WTC11 (cell line): ENCODE measurements around the gene LEKR1. TPM values are rescaled to one million over a fixed set of nuclear protein-coding genes. Genes with fewer than 3 reads are reported as not detected.

Experiments used
- ATAC-seq: fragments of 200-7000 bp; cut with Tn5 transposase; 2 replicates; pipeline ENCODE4 v1.10.0; 2021; ENCODE audit warnings: mild to moderate bottlenecking, moderate library complexity
- CTCF ChIA-PET: fragments of 300-600 bp; sonication (Branson Sonifier 250); formaldehyde crosslinking; loops from one replicate; lab custom pipeline; 2021; ENCODE audit warnings: antibody characterized with exemption; lab: Charles Lee
- POLR2A ChIA-PET: fragments of 350-600 bp; sonication (Branson Sonifier 250); formaldehyde crosslinking; loops from one replicate; lab custom pipeline; 2021; ENCODE audit warnings: antibody characterized with exemption; lab: Charles Lee
- DNase-seq: peaks from one replicate; pipeline ENCODE4 v3.0.0; 2021; ENCODE audit warnings: low spot score
- H3K27ac Mint-ChIP-seq: 2 replicates; pipeline ENCODE4 v1.8.0; 2021; ENCODE audit warnings: mixed read lengths
- H3K27me3 Mint-ChIP-seq: 2 replicates; pipeline ENCODE4 v1.8.0; 2021; ENCODE audit warnings: low read depth, mild to moderate bottlenecking, moderate library complexity, mixed read lengths
- H3K36me3 Mint-ChIP-seq: 2 replicates; pipeline ENCODE4 v1.8.0; 2021; ENCODE audit warnings: mixed read lengths
- H3K4me1 Mint-ChIP-seq: 2 replicates; pipeline ENCODE4 v1.8.0; 2022; ENCODE audit warnings: mixed read lengths
- H3K4me3 Mint-ChIP-seq: 2 replicates; pipeline ENCODE4 v1.8.0; 2021; ENCODE audit warnings: mild to moderate bottlenecking, moderate library complexity, mixed read lengths
- H3K9me3 Mint-ChIP-seq: 2 replicates; pipeline ENCODE4 v1.8.0; 2021; ENCODE audit warnings: mixed read lengths
- CREB1 ChIP-seq: sonication (generic); formaldehyde crosslinking; IDR thresholded peaks from 2 replicates; pipeline ENCODE4 v1.8.0; 2023; ENCODE audit warnings: mild to moderate bottlenecking, missing genetic modification reagents
- FOXP1 ChIP-seq: sonication (generic); formaldehyde crosslinking; IDR thresholded peaks from 2 replicates; pipeline ENCODE4 v1.8.0; 2022; ENCODE audit warnings: missing genetic modification reagents, mild to moderate bottlenecking, moderate library complexity, borderline replicate concordance
- NFYB ChIP-seq: sonication (generic); formaldehyde crosslinking; conservative IDR thresholded peaks from 2 replicates; pipeline ENCODE4 v1.8.0; 2022; ENCODE audit warnings: low read depth, missing genetic modification reagents
- SP1 ChIP-seq: sonication (generic); formaldehyde crosslinking; conservative IDR thresholded peaks from 2 replicates; pipeline ENCODE4 v1.8.1; 2022; ENCODE audit warnings: missing genetic modification reagents
- TEAD1 ChIP-seq: sonication (generic); formaldehyde crosslinking; IDR thresholded peaks from 2 replicates; pipeline ENCODE4 v1.8.0; 2022; ENCODE audit warnings: mild to moderate bottlenecking, missing genetic modification reagents
- ZNF219 ChIP-seq: sonication (generic); formaldehyde crosslinking; IDR thresholded peaks from 2 replicates; pipeline ENCODE4 v1.8.0; 2023; ENCODE audit warnings: missing genetic modification reagents, mild to moderate bottlenecking, borderline replicate concordance
- ZNF232 ChIP-seq: sonication (generic); formaldehyde crosslinking; IDR thresholded peaks from 2 replicates; pipeline ENCODE4 v1.8.0; 2022; ENCODE audit warnings: mild to moderate bottlenecking, missing genetic modification reagents
- total RNA-seq: library from RNA; stranded (reverse); gene quantifications from 3 replicates; pipeline ENCODE4 v1.2.3, GENCODE V29; 2021
- TF ChIP-seq, protein P1 (sequence below): sonication (generic); formaldehyde crosslinking; IDR thresholded peaks from 2 replicates; pipeline ENCODE4 v1.8.1; 2023; ENCODE audit warnings: mild to moderate bottlenecking, missing genetic modification reagents, borderline replicate concordance
- TF ChIP-seq, protein P2 (sequence below): fragments of 250-450 bp; sonication (Bioruptor Pico); IDR thresholded peaks from 2 replicates; pipeline ENCODE4 v1.9.0; 2021; ENCODE audit warnings: moderate library complexity, mild to moderate bottlenecking, inconsistent platforms, borderline replicate concordance
- TF ChIP-seq, protein P3 (sequence below): sonication (generic); formaldehyde crosslinking; IDR thresholded peaks from 2 replicates; pipeline ENCODE4 v1.8.0; 2022; ENCODE audit warnings: missing genetic modification reagents
- TF ChIP-seq, protein P4 (sequence below): sonication (generic); formaldehyde crosslinking; IDR thresholded peaks from 2 replicates; pipeline ENCODE4 v1.8.1; 2023; ENCODE audit warnings: mild to moderate bottlenecking, moderate library complexity, missing genetic modification reagents
- TF ChIP-seq, protein P5 (sequence below): sonication (generic); formaldehyde crosslinking; IDR thresholded peaks from 2 replicates; pipeline ENCODE4 v1.8.0; 2023; ENCODE audit warnings: missing genetic modification reagents
- TF ChIP-seq, protein P6 (sequence below): sonication (generic); formaldehyde crosslinking; IDR thresholded peaks from 2 replicates; pipeline ENCODE4 v1.8.0; 2023; ENCODE audit warnings: missing genetic modification reagents, mild to moderate bottlenecking, borderline replicate concordance

Gene LEKR1
- total RNA-seq, 1 experiment from 2014 or later, result 0.09 TPM

DNA sequence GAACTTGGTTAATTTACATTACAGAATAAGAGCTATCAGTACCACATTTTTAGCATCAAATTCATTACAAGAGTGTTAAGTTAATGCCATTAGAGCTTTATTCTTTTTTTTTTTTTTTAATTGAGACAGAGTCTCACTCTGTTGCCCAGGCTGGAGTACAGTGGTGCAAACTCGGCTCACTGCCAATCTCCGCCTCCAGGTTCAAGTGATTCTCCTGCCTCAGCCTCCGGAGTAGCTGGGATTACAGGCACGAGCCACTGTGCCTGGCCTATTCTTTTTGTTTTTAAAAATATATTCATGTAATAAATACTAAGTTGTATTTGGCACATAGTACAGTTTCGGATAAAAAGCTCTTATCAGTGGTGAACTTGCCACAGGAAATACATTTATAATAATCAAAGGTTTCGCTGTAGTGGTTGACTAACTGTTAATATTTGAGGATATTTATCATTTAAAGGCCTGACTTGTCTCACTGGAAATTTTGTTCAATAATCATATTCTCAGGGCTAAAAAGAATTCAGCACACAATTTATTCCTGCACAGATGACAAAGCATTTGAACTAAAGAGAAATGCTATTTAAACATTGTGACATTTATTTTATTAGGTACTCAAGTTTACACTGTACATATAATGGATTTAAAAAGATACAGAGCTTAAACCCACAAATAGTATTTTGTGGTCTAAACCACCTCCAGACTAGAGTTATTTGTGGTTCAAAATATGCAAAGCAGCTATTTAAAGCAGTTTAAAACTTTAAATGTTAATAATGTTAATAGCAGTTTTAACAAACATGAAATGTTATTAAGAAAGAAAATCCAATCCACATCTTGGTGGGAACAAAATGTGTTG is 6.1 kb upstream of the LEKR1 start:
- no peak overlapping the region for H3K4me3 Mint-ChIP-seq
- H3K4me1 Mint-ChIP-seq, result peaks cover 25% of the 10 kb centered on the region
- POLR2A ChIA-PET, result no interaction called here
- TF ChIP-seq, protein P1, sequence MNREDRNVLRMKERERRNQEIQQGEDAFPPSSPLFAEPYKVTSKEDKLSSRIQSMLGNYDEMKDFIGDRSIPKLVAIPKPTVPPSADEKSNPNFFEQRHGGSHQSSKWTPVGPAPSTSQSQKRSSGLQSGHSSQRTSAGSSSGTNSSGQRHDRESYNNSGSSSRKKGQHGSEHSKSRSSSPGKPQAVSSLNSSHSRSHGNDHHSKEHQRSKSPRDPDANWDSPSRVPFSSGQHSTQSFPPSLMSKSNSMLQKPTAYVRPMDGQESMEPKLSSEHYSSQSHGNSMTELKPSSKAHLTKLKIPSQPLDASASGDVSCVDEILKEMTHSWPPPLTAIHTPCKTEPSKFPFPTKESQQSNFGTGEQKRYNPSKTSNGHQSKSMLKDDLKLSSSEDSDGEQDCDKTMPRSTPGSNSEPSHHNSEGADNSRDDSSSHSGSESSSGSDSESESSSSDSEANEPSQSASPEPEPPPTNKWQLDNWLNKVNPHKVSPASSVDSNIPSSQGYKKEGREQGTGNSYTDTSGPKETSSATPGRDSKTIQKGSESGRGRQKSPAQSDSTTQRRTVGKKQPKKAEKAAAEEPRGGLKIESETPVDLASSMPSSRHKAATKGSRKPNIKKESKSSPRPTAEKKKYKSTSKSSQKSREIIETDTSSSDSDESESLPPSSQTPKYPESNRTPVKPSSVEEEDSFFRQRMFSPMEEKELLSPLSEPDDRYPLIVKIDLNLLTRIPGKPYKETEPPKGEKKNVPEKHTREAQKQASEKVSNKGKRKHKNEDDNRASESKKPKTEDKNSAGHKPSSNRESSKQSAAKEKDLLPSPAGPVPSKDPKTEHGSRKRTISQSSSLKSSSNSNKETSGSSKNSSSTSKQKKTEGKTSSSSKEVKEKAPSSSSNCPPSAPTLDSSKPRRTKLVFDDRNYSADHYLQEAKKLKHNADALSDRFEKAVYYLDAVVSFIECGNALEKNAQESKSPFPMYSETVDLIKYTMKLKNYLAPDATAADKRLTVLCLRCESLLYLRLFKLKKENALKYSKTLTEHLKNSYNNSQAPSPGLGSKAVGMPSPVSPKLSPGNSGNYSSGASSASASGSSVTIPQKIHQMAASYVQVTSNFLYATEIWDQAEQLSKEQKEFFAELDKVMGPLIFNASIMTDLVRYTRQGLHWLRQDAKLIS (CRISPR knock-in tag), result no peak
- TF ChIP-seq, protein P2, sequence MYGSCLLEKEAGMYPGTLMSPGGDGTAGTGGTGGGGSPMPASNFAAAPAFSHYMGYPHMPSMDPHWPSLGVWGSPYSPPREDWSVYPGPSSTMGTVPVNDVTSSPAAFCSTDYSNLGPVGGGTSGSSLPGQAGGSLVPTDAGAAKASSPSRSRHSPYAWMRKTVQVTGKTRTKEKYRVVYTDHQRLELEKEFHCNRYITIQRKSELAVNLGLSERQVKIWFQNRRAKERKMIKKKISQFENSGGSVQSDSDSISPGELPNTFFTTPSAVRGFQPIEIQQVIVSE (CRISPR knock-in tag), result no peak
- TF ChIP-seq ZNF219 (CRISPR knock-in tag) (no peak), SP1 (CRISPR knock-in tag) (no peak), ZNF232 (CRISPR knock-in tag) (no peak), CREB1 (CRISPR knock-in tag) (no peak), FOXP1 (CRISPR knock-in tag) (no peak), NFYB (CRISPR knock-in tag) (no peak)
- TF ChIP-seq, protein P3, sequence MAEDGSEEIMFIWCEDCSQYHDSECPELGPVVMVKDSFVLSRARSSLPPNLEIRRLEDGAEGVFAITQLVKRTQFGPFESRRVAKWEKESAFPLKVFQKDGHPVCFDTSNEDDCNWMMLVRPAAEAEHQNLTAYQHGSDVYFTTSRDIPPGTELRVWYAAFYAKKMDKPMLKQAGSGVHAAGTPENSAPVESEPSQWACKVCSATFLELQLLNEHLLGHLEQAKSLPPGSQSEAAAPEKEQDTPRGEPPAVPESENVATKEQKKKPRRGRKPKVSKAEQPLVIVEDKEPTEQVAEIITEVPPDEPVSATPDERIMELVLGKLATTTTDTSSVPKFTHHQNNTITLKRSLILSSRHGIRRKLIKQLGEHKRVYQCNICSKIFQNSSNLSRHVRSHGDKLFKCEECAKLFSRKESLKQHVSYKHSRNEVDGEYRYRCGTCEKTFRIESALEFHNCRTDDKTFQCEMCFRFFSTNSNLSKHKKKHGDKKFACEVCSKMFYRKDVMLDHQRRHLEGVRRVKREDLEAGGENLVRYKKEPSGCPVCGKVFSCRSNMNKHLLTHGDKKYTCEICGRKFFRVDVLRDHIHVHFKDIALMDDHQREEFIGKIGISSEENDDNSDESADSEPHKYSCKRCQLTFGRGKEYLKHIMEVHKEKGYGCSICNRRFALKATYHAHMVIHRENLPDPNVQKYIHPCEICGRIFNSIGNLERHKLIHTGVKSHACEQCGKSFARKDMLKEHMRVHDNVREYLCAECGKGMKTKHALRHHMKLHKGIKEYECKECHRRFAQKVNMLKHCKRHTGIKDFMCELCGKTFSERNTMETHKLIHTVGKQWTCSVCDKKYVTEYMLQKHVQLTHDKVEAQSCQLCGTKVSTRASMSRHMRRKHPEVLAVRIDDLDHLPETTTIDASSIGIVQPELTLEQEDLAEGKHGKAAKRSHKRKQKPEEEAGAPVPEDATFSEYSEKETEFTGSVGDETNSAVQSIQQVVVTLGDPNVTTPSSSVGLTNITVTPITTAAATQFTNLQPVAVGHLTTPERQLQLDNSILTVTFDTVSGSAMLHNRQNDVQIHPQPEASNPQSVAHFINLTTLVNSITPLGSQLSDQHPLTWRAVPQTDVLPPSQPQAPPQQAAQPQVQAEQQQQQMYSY (CRISPR knock-in tag), result no peak
- TF ChIP-seq, protein P4, sequence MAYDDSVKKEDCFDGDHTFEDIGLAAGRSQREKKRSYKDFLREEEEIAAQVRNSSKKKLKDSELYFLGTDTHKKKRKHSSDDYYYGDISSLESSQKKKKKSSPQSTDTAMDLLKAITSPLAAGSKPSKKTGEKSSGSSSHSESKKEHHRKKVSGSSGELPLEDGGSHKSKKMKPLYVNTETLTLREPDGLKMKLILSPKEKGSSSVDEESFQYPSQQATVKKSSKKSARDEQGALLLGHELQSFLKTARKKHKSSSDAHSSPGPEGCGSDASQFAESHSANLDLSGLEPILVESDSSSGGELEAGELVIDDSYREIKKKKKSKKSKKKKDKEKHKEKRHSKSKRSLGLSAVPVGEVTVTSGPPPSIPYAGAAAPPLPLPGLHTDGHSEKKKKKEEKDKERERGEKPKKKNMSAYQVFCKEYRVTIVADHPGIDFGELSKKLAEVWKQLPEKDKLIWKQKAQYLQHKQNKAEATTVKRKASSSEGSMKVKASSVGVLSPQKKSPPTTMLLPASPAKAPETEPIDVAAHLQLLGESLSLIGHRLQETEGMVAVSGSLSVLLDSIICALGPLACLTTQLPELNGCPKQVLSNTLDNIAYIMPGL, result no peak
- TF ChIP-seq, protein P5, sequence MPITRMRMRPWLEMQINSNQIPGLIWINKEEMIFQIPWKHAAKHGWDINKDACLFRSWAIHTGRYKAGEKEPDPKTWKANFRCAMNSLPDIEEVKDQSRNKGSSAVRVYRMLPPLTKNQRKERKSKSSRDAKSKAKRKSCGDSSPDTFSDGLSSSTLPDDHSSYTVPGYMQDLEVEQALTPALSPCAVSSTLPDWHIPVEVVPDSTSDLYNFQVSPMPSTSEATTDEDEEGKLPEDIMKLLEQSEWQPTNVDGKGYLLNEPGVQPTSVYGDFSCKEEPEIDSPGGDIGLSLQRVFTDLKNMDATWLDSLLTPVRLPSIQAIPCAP (CRISPR knock-in tag), result no peak
- TF ChIP-seq, all 79 proteins: peak for 0
- H3K36me3 Mint-ChIP-seq, result no peaks in the 10 kb centered on the region
- DNase-seq (no peak), ATAC-seq (no peak)
- H3K27ac Mint-ChIP-seq, result no peak overlapping the region
- CTCF ChIA-PET, result no interaction called here
- H3K27me3 Mint-ChIP-seq, result peaks cover 74% of the 10 kb centered on the region
- no peaks in the 10 kb centered on the region for H3K9me3 Mint-ChIP-seq

DNA sequence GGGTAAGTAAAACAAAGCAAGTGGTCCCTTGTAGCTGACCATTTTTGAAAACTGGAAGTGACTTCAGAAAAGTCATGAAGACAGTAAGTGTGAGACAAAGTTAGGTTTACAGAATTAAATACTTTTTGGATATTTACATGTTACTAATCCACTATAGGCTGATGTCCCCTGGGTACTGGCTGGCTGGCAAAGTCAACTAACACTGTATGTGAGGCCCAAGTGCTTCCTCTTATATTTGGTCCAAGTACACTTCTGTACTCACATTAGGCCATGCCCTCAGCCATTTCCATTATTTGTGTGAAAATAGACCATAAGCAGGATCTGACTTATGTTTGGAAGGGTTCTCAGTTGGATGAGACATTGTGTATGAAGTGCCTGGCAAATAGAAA is 5.5 kb upstream of the LEKR1 start:
- Mint-ChIP-seq H3K27me3 (peaks cover 74% of the 10 kb centered on the region), H3K36me3 (no peaks in the 10 kb centered on the region), H3K4me1 (peaks cover 24% of the 10 kb centered on the region), H3K4me3 (no peak overlapping the region), H3K9me3 (no peaks in the 10 kb centered on the region), H3K27ac (no peak overlapping the region)
- DNase-seq (no peak), ATAC-seq (no peak)
- ChIA-PET POLR2A (no interaction called here), CTCF (no interaction called here)
- TF ChIP-seq, protein P6, sequence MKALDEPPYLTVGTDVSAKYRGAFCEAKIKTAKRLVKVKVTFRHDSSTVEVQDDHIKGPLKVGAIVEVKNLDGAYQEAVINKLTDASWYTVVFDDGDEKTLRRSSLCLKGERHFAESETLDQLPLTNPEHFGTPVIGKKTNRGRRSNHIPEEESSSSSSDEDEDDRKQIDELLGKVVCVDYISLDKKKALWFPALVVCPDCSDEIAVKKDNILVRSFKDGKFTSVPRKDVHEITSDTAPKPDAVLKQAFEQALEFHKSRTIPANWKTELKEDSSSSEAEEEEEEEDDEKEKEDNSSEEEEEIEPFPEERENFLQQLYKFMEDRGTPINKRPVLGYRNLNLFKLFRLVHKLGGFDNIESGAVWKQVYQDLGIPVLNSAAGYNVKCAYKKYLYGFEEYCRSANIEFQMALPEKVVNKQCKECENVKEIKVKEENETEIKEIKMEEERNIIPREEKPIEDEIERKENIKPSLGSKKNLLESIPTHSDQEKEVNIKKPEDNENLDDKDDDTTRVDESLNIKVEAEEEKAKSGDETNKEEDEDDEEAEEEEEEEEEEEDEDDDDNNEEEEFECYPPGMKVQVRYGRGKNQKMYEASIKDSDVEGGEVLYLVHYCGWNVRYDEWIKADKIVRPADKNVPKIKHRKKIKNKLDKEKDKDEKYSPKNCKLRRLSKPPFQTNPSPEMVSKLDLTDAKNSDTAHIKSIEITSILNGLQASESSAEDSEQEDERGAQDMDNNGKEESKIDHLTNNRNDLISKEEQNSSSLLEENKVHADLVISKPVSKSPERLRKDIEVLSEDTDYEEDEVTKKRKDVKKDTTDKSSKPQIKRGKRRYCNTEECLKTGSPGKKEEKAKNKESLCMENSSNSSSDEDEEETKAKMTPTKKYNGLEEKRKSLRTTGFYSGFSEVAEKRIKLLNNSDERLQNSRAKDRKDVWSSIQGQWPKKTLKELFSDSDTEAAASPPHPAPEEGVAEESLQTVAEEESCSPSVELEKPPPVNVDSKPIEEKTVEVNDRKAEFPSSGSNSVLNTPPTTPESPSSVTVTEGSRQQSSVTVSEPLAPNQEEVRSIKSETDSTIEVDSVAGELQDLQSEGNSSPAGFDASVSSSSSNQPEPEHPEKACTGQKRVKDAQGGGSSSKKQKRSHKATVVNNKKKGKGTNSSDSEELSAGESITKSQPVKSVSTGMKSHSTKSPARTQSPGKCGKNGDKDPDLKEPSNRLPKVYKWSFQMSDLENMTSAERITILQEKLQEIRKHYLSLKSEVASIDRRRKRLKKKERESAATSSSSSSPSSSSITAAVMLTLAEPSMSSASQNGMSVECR (CRISPR knock-in tag), result no peak
- TF ChIP-seq TEAD1 (CRISPR knock-in tag), result no peak
